Fibroblast of lung (primary cell): Measurements from ENCODE around the gene TERB1. TPM values are rescaled to one million over a fixed set of nuclear protein-coding genes. Genes with fewer than 3 reads are reported as not detected.

ENCODE experiments used
- DNase-seq, 2 donors: peaks; one replicate each; pipeline versions ENCODE4 v3.0.0 to v3.0.0-alpha.2; 2010; ENCODE audit warnings: low read depth in 2 of 2
- H2AFZ ChIP-seq: 2 replicates; pipeline ENCODE4 v1.5.1; 2012; ENCODE audit warnings: low read length, control low read depth, inconsistent platforms
- H3K27ac ChIP-seq: 2 replicates; pipeline ENCODE4 v1.5.1; 2011; ENCODE audit warnings: low read length, control low read depth; ENCODE audit not compliant: insufficient read depth
- H3K27me3 ChIP-seq: 2 replicates; pipeline ENCODE4 v1.5.1; 2011; ENCODE audit warnings: mild to moderate bottlenecking, low read length; ENCODE audit not compliant: control insufficient read depth, insufficient read depth
- H3K36me3 ChIP-seq: 2 replicates; pipeline ENCODE4 v1.5.1; 2011; ENCODE audit warnings: low read length; ENCODE audit not compliant: control insufficient read depth, insufficient read depth
- H3K4me1 ChIP-seq: 2 replicates; pipeline ENCODE4 v1.5.1; 2011; ENCODE audit warnings: low read length; ENCODE audit not compliant: control insufficient read depth, insufficient read depth; ENCODE audit errors: extremely low read depth
- H3K4me2 ChIP-seq: 2 replicates; pipeline ENCODE4 v1.5.1; 2011; ENCODE audit warnings: low read length, control low read depth; ENCODE audit not compliant: insufficient read depth; ENCODE audit errors: extremely low read depth
- H3K4me3 ChIP-seq, 4 experiments: fragments of 200-600 bp in 1 of 4; sonication (generic) in 1 of 4; replicated peaks in 1 of 4; 2 replicates each; pipeline ENCODE4 v1.5.1; 2011 to 2016; ENCODE audit warnings: low read length in 4 of 4, low read depth in 3 of 4, mild to moderate bottlenecking in 3 of 4, control low read depth in 2 of 4, inconsistent platforms in 1 of 4, mixed read lengths in 1 of 4; ENCODE audit not compliant: insufficient read depth in 1 of 4; ENCODE audit errors: control extremely low read depth in 1 of 4
- H3K79me2 ChIP-seq: 2 replicates; pipeline ENCODE4 v1.5.1; 2012; ENCODE audit warnings: mild to moderate bottlenecking, low read length, inconsistent platforms; ENCODE audit not compliant: control insufficient read depth, insufficient read depth
- H3K9ac ChIP-seq: 2 replicates; pipeline ENCODE4 v1.5.1; 2011; ENCODE audit warnings: mild to moderate bottlenecking, low read length, control low read depth; ENCODE audit not compliant: insufficient read depth
- H3K9me3 ChIP-seq: 2 replicates; pipeline ENCODE4 v1.5.1; 2012; ENCODE audit warnings: low read depth, low read length; ENCODE audit not compliant: control insufficient read depth, insufficient read depth
- H4K20me1 ChIP-seq: 2 replicates; pipeline ENCODE4 v1.5.1; 2011; ENCODE audit warnings: low read length; ENCODE audit not compliant: control insufficient read depth, insufficient read depth; ENCODE audit errors: extremely low read depth
- EZH2 ChIP-seq: IDR thresholded peaks from 2 replicates; pipeline ENCODE4 v1.5.1; 2012; ENCODE audit warnings: low read length, control low read depth, mild to moderate bottlenecking; ENCODE audit errors: missing control alignments
- polyA plus RNA-seq, 2 donors: library from polyadenylated mRNA; depleted of rRNA in 1 of 2; stranded (reverse) in 1 of 2; unstranded in 1 of 2; fragments of >200 nt; gene quantifications; 2 replicates each; pipeline ENCODE4 v1.2.1, GENCODE V29; 2011 to 2012; ENCODE audit warnings: missing spikeins in 1 of 2
- total RNA-seq: library from RNA; depleted of rRNA; stranded (reverse); fragments of >200 nt; gene quantifications from 2 replicates; pipeline ENCODE4 v1.2.1, GENCODE V29; 2014
- TF ChIP-seq, protein P1 (sequence below), 2 donors: IDR thresholded peaks in 1 of 2; conservative IDR thresholded peaks in 1 of 2; 1 replicate in 1 of 2; 2 replicates in 1 of 2; pipeline ENCODE4 v1.5.1; 2011 to 2012; ENCODE audit warnings: low read length in 2 of 2, control low read depth in 1 of 2, inconsistent platforms in 1 of 2, low read depth in 1 of 2, mild to moderate bottlenecking in 1 of 2

Gene TERB1
- total and polyA plus RNA-seq, 2 donors (not counting 1 experiment from before 2014, with no cell fraction given): 0.17 TPM; not detected in 1

DNA sequence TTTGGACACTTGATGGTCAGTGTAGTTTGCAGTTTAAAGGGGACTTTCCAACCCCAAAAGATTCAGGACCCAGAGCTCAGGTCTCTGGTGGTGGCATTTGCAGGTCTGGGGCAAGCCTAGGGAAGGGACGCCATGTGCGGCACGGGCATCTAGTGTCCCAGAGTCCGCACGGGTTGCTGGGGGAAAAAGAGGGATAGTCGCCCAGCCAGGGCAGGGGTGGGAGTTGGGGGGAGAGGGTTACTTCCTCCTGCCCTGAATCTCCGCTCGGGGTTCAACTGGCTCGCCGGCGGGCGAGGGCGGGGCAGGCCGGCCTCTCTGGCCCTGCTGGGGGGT is 42.6 kb upstream of the TERB1 start:
- H2AFZ ChIP-seq: no peak overlapping the region
- no peaks in the 10 kb centered on the region for H3K79me2 ChIP-seq
- no peaks in the 10 kb centered on the region for H3K4me1 ChIP-seq
- DNase-seq: no peak
- no peak overlapping the region for H3K4me2 ChIP-seq
- H3K9ac ChIP-seq: no peak overlapping the region
- no peak overlapping the region for H3K4me3 ChIP-seq
- no peaks in the 10 kb centered on the region for H3K9me3 ChIP-seq
- H3K36me3 ChIP-seq: no peaks in the 10 kb centered on the region
- H3K27ac ChIP-seq: no peak overlapping the region
- no peaks in the 10 kb centered on the region for H4K20me1 ChIP-seq
- TF ChIP-seq, protein P1, sequence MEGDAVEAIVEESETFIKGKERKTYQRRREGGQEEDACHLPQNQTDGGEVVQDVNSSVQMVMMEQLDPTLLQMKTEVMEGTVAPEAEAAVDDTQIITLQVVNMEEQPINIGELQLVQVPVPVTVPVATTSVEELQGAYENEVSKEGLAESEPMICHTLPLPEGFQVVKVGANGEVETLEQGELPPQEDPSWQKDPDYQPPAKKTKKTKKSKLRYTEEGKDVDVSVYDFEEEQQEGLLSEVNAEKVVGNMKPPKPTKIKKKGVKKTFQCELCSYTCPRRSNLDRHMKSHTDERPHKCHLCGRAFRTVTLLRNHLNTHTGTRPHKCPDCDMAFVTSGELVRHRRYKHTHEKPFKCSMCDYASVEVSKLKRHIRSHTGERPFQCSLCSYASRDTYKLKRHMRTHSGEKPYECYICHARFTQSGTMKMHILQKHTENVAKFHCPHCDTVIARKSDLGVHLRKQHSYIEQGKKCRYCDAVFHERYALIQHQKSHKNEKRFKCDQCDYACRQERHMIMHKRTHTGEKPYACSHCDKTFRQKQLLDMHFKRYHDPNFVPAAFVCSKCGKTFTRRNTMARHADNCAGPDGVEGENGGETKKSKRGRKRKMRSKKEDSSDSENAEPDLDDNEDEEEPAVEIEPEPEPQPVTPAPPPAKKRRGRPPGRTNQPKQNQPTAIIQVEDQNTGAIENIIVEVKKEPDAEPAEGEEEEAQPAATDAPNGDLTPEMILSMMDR (conservative IDR thresholded peaks at IDR 0.05 in 1 of 2, IDR thresholded peaks at IDR 0.05 in 1 of 2; ENCODE audit: low read depth in 1 of 2, low read length in 2 of 2): no peak
- TF ChIP-seq EZH2: peak; percentile 85
- peaks cover 51% of the 10 kb centered on the region for H3K27me3 ChIP-seq

DNA sequence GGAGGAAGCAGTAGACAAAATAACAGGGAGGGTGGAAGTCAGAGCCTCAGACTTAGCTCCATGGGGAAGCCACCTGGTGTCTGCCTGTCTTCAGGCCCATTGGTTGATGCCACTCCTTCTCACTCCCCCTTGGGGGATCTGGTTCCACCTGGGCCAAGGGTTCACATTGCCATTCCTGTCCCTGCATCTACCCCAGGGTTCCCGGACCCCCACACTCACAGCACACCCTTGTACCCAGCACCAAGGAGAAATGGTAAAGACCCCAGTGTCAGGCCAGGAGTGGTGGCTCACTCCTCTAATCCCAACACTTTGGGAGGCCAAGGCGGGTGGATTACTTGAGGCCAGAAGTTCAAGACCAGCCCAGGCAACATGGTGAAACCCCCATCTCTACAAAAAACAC is 41.8 kb upstream of the TERB1 start:
- Histone ChIP-seq H3K27me3 (peaks cover 51% of the 10 kb centered on the region), H3K79me2 (no peaks in the 10 kb centered on the region), H4K20me1 (no peaks in the 10 kb centered on the region), H3K36me3 (no peaks in the 10 kb centered on the region), H2AFZ (no peak overlapping the region), H3K9me3 (no peaks in the 10 kb centered on the region), H3K4me3 (no peak overlapping the region), H3K4me1 (no peaks in the 10 kb centered on the region), H3K9ac (no peak overlapping the region), H3K4me2 (no peak overlapping the region), H3K27ac (no peak overlapping the region)
- no peak for TF ChIP-seq EZH2
- TF ChIP-seq, protein P1 (conservative IDR thresholded peaks at IDR 0.05 in 1 of 2, IDR thresholded peaks at IDR 0.05 in 1 of 2; ENCODE audit: low read depth in 1 of 2, low read length in 2 of 2): no peak
- DNase-seq: no peak

DNA sequence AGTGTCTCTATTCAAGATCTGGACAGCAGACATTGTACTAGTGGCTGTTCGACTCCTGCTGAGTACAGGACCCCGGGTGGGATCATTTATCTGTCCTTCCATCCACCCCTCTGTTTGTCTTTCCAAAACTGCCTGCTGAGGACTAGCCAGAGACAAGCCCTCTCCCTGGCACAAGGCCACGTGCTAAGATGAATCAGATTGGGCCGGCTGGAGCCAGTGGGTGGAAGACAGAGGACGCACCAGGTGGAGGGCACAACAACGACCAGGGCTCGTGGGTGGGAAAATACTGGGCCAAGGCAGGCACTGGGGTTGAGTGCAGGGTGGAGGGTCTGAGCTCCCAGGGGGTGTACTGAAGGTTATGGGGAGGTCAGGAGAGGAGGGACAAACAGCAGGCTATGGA is 41.4 kb upstream of the TERB1 start:
- Histone ChIP-seq H3K27ac (no peak overlapping the region), H2AFZ (no peak overlapping the region), H3K79me2 (no peaks in the 10 kb centered on the region), H3K36me3 (no peaks in the 10 kb centered on the region), H4K20me1 (no peaks in the 10 kb centered on the region), H3K9ac (no peak overlapping the region), H3K4me1 (no peaks in the 10 kb centered on the region), H3K4me3 (no peak overlapping the region), H3K4me2 (no peak overlapping the region), H3K27me3 (peaks cover 51% of the 10 kb centered on the region), H3K9me3 (no peaks in the 10 kb centered on the region)
- peak in 1 of 2 donors; percentile 21 for DNase-seq
- TF ChIP-seq EZH2: no peak
- TF ChIP-seq, protein P1 (conservative IDR thresholded peaks at IDR 0.05 in 1 of 2, IDR thresholded peaks at IDR 0.05 in 1 of 2; ENCODE audit: low read depth in 1 of 2, low read length in 2 of 2): no peak
